Measurements from ENCODE around the gene MAMSTR.
A peak's percentile ranks its signal among the peaks of the same experiment; 100 is the strongest.
"Not testable (repeated sequence)": the region's sequence is repeated elsewhere in the genome, so short reads cannot be mapped to it uniquely, and the experiment has no call there.

The MAMSTR gene, protein sequence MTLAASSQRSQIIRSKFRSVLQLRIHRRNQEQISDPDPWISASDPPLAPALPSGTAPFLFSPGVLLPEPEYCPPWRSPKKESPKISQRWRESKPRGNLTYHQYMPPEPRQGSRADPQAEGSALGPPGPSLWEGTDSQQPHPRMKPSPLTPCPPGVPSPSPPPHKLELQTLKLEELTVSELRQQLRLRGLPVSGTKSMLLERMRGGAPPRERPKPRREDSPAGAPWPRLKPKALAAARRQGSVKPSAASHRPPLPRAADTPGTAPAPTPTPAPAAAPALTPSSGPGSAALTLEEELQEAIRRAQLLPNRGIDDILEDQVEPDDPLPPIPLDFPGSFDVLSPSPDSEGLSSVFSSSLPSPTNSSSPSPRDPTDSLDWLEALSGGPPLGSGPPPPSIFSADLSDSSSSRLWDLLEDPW

DNA sequence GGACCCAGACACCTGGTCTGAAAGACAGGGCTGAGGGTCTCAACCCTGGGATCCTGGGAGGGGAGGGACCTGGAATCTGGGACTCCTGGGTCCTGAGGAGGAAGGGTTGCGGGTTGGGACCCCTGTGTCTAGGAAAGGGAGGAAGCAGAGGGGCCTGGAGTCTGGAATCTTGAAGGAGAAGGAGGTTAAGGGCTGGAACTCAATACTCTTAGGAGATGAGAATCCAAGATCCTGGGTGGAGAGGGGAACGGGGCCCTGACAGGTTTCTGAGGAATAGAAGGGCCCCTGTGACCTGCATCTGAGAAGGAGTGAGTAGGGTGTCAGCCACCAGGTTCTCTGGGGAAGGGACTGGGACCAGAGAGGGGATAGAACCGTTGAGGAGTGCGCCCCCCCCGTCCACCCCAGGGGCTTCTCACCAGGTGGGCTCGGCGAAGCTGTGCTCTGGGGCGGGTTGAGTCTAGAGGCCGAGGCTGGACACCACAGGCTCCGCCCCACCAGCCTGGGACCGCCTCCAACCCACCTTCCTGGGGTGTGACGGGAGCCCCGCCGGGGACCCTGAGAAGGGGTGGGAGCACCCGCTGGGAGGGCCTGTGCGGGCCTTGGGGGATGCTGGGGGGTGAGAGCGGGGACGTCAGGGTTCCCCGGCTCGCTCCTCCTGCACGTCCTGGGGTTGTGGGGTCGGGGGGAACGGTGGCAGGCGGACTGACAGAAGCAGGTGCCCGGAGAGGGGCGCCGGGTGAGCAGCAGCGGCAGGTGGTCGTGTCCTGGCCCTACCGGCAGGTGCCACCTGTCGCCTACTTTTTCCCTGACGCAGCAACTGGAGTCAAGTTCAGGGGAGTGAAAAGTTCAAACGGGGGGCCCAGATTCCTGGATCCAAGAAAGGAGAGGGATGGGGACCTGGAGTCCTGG, at the start of gene MAMSTR:
Gene MAMSTR (minus strand): TSS at position 463 of the 909 bp plus-strand sequence. CDS start 694 bp downstream, outside the sequence.
- no peak for DNase-seq

DNA sequence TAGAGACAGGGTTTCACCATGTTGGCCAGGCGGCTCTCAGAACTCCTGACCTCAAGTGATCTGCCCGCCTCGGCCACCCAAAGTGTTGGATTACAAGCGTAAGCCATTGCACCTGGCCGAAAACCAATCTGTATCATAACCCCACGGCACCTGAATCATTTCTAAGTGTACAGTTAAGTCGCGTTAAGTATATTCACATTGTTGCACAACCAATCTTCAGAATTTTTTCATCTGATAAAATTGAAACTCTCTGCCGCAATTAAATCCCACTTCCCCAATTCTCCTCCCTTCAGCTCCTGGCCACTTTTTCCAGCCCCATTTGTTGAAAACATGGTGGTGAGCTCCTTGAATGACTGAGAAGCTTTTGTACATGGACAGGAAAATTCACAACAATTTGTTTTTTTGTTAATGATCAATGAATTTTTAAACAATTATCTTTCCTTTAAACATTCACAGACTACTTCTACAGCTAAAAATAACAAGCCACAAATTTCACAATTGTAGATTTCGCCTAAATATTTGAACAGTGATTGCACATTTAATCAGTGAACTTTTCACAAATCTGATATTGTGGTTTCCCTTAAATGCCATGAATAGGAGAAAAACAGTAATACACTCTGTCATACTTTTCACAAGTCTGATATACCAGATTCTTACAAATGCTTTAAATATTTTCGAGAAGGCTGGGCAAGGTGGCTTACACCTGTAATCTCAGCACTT, 49.6 kb upstream of the MAMSTR start:
- DNase-seq = no peak

DNA sequence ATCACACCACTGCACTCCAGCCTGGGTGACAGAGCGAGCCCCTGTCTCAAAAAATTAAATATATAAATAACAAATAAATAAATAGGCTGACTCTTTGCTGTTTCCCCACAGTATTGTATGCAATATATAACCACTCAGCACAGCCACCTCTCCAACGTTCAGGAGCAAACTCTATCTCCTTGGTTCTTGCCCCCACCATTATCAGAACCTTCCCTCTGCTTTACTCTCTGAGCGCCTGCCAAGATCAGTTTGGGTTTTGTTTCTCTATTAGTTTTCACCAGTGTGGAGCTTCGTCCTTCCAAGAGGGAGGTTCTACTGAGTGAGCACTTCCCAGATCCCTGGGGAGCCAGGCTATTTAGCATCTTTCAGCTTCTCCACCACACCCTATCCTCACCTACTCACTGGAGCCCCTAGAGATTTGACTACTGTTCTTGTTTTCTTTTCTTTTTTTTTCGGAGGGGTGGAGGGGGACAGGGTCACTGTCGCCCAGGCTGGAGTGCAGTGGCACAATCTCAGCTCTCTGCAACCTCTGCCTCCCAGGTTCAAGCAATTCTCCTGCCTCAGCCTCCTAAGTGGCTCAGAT, 48.7 kb upstream of the MAMSTR start:
- DNase-seq = not testable (repeated sequence)

DNA sequence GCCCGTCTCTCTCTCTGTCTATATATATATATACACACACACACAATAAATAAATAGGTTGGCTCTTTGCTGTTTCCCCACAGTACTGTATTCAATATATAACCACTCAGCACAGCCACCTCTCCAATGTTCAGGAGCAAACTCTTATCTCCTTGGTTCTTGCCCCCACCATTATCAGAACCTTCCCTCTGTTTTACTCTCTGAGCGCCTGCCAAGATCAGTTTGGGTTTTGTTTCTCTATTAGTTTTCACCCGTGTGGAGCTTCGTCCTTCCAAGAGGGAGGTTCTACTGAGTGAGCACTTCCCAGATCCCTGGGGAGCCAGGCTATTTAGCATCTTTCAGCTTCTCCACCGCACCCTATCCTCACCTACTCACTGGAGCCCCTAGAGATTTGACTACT, 46.3 kb upstream of the MAMSTR start:
- not testable (repeated sequence) for DNase-seq

DNA sequence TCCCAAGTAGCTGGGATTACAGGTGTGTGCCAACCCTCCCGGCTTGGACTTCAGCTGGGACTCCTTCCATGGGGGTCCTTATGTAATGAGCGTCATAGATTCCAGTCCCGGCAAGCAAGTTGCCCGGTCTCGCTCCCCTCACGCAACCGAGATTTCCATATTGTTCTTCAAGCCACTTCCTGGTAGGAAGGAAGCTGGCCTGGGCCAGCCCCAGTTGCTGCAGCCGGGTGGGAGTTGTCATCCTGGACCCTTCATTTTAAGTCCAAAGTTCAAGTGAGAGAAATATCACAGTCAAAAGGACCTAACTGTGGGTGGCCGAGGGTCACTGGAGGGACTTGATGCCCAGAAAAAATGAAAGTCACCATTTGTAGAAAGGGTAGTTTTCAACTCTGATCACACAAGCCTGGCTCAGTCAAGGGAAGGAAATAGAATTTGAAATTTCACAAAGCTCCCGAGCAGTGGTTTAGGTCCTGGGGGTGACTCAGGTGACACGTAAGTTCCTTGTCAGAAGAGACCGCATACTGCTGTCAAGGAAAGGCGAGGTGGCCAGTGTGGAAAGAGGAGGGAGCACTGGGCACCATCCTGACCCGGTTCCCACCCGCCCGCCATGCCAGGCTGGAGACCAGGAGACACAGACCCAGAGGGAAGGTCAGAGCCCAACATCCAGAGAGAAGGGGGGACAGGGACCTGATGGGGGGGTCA, 41.1 kb upstream of the MAMSTR start:
- DNase-seq = no peak

DNA sequence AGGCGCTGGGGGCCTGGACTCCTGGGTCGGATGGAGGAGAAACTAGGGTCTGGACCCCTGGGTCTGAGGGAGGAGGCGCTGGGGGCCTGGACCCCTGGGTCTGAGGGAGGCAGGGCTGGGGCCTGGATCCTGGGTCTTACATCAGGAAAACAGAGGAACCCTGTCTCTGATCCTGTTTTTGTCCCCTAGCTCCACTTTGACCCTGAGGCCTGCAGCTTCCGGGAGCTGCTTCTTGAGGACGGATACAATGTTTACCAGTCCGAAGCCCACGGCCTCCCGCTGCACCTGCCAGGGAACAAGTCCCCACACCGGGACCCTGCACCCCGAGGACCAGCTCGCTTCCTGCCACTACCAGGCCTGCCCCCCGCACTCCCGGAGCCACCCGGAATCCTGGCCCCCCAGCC, 38.2 kb upstream of the MAMSTR start:
- no peak for DNase-seq

DNA sequence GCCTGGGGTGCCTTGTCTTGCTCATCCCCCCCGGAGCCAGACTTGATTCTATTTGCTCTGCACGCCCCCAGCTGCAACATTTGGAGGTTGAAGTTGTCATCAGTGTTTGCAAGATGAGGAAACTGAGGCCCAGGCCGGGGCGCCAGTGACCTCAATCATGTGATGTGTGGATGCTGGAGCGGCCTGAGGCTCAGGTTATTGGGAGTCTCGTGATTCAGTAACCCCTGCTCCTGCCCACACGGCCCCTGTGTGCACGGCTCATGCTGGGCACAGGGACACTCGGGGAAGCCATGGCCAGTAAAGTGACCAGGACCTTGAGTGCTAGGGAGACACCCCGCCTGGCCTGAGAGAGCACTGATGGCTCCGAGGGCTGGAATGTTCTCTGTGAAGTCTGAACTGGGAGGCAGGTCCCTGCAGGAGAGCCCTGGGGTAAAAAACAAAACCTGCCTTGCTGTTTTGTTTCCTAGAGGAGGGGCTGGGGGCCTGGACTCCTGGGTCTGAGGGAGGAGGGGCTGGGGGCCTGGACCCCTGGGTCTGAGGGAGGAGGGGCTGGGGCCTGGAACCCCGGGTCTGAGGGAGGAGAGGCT, 37.7 kb upstream of the MAMSTR start:
- DNase-seq = no peak

DNA sequence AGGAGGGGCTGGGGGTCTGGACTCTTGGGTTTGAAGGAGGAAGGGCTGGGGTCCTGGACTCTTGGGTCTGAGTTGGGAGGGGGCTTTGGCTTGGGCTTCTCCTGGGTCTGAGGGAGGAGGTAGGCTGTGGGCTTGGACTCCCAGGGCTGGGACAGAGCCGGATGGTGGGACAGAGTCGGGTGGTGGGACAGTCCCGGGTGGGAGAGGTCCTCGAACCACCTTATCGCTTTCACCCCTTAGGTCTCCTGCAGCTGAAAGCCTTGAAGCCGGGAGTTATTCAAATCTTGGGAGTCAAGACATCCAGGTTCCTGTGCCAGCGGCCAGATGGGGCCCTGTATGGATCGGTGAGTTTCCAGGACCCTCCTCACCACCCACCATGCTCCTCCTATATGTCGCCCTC, 37.2 kb upstream of the MAMSTR start:
- DNase-seq = no peak

DNA sequence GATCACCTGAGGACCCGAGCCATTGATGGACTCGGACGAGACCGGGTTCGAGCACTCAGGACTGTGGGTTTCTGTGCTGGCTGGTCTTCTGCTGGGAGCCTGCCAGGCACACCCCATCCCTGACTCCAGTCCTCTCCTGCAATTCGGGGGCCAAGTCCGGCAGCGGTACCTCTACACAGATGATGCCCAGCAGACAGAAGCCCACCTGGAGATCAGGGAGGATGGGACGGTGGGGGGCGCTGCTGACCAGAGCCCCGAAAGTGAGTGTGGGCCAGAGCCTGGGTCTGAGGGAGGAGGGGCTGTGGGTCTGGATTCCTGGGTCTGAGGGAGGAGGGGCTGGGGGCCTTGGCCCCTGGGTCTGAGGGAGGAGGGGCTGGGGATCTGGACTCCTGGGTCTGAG, 36.7 kb upstream of the MAMSTR start:
- DNase-seq = no peak

DNA sequence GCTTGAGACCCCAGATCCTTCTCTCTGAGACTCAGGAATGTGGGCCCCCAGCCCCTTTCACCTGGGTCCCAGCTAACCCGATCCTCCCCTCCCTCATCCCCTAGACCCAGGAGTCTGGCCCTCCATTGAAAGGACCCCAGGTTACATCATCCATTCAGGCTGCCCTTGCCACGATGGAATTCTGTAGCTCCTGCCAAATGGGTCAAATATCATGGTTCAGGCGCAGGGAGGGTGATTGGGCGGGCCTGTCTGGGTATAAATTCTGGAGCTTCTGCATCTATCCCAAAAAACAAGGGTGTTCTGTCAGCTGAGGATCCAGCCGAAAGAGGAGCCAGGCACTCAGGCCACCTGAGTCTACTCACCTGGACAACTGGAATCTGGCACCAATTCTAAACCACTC, 36.3 kb upstream of the MAMSTR start:
- DNase-seq = no peak

DNA sequence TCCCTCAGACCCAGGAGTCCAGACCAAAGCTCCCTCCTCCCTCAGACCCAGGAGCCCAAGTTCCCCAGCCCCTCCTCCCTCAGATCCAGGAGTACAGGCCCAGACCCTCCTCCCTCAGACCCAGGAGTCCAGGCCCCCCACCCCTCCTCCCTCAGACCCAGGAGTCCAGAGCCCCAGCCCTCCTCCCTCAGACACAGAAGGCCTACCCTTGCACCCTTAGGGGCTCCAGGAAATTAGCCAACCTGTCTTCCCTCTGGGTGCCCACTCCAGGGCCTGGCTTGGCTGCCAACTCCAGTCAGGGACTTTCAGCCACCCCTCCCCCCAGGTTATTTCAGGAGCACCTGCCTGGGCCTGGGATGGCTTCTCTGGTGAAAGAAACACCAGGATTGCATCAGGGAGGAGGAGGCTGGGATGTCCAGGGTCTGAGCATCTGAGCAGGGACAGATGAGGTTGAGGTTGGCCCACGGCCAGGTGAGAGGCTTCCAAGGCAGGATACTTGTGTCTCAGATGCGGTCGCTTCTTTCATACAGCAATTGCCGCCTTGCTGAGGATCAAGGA, 35.6 kb upstream of the MAMSTR start, which contains the start of gene FGF21:
Gene FGF21 (plus strand): TSS at position 441 of the 558 bp plus-strand sequence. CDS start 713 bp downstream, outside the sequence.
- DNase-seq = peak; percentile 53

DNA sequence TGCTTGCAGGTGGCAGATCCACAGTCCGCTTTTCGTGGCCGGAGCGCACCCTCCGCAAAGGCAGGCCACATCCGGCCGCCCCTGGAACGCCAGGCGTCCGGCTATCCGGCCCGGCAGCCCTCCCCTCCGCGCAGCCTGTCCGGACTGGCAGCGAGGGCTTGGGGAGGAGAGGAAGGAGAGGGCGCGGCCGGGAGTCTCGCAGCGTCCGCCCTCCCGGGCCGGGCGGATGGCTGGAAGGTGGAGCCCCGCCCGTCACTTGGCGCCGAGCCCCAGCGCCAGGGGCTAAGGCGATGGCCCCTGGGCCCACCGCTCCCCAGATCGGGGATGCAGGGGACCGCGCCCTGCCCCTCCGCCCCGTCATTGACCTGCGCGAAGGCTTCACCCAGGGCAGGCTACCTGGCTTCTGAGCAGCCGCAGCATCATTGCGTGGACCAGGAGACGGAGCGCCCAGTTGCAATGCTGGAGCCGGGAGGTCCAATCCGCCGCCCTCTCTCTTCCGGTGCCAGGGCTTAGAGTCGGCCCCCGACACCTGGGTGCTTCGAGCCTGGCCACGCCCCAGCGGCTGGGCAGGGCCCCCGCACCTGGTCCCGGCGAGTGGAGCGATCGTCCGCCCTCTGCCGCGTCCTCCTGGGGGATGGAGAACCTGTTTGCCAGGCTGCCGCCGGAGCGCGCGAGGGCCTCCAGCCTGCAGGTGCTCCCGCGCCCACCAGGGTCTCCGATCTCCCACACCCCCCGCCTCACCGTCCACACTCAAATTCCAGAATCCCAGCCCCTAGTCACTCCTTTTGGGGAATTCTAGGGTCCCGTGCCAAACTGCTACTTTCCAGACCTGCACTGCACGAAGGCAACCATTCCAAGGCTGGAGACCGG, 33.2 kb upstream of the MAMSTR start, which contains the start of gene FUT1:
Gene FUT1 (minus strand): TSS at position 146 of the 870 bp plus-strand sequence. CDS start 1,360 bp downstream, outside the sequence.
- DNase-seq = no peak

DNA sequence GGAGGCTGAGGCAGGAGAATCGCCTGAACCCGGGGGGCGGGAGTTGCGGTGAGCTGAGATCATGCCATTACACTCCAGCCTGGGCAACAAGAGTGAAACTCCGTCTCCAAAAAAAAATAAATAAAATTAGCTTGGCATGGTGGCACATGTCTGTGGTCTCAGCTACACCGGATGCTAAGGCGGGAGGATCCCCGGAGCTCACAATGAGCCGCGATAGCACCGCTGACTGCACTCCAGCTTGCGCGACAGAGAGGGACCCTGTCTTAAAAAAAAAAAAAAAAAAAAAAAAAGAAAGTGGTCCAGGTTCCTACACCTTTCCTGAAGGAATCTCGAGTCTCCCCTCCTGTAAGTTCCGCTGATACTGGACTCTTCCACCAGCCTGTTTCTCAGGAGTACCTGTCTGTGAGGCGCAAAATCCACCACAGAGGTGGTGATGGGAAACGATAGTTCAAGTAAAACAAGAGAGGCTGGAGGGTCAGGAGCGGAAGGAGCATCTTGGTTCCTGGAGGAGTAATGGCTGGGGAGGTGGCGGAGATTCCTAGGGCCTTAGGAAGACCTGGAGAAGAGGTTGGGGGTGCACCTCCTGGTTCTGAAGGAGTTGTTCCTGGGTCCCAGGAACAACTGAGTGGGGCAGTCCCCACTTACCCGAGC, 32.4 kb upstream of the MAMSTR start:
- no peak for DNase-seq

DNA sequence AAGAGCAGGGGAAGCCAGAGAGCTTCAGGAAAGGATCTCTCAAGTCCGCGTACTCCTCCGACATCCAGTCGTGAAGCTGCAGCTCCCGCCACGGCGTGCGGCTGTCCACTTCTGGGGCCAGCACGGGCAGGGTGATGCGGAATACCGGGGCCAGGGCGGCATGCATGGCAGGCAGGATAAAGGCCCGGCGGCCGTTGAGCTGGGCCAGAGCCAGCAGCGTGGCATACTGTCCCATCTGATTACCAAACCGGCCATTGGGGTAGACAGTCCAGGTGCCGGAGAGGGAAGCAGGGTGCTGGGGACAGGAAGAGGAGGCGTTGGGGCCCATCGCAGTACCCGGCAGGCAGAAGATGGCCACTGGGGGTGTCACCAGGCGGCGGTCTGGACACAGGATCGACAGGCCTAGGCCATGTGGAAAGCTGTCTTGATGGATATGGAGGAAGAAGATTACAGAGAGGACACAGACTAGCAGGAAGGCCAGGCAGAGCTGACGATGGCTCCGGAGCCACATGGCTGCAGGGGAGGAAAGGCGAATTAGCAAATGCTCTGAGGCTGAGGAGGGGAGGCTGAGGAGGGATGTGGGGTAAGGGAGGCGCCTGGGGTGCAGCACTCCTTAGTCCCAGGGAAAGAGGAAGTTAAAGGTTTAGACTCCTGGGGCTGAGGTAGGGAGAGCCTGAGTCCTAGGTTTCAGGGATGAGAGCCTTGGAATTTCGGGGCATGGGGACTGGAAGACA, 31.4 kb upstream of the MAMSTR start:
- no peak for DNase-seq

DNA sequence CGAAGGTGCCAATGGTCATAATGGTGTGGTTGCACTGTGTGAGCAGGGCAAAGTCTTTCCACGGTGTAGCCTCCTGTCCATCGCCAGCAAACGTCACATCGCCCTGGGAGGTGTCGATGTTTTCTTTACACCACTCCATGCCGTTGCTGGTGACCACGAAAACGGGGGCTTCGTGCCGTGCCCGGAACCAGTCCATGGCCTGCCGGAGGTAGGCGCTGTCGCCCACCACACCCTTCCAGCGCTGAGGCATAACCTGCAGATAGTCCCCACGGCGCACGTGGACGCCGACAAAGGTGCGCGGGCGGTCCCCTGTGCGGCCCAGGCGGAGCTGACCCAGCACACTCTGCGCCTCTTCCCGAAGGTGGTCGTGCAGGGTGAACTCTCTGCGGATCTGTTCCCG, 30.8 kb upstream of the MAMSTR start:
- DNase-seq = no peak

DNA sequence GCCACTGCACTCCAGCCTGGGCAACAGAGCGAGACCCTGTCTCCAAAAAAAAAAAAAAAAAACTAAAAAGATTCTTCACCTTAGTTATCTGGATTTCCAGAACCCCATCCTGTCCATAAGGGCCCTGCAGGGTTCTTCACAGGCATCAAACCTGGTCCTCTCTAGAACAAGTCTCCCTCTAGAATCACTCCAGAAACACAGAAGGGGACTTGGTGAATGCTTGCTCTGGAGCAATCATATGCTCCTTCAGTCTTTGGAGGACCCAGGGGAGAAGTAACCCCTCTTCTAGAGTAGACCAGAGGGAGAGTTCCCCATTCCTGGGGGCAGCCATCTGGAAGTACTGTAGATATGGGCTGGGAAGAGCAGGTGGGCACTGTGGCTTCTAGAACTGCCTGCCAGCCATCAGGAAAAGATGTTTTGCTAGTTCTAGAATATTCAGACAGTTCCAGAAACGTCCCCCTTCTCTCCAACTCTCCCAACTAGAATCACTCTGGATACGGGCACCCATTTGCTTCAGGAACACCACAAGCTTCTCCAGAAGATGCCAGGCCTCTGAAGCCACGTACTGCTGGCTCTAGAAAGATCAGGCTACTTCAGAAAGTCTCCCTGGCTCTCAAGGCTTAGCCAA, 30.2 kb upstream of the MAMSTR start:
- no peak for DNase-seq

DNA sequence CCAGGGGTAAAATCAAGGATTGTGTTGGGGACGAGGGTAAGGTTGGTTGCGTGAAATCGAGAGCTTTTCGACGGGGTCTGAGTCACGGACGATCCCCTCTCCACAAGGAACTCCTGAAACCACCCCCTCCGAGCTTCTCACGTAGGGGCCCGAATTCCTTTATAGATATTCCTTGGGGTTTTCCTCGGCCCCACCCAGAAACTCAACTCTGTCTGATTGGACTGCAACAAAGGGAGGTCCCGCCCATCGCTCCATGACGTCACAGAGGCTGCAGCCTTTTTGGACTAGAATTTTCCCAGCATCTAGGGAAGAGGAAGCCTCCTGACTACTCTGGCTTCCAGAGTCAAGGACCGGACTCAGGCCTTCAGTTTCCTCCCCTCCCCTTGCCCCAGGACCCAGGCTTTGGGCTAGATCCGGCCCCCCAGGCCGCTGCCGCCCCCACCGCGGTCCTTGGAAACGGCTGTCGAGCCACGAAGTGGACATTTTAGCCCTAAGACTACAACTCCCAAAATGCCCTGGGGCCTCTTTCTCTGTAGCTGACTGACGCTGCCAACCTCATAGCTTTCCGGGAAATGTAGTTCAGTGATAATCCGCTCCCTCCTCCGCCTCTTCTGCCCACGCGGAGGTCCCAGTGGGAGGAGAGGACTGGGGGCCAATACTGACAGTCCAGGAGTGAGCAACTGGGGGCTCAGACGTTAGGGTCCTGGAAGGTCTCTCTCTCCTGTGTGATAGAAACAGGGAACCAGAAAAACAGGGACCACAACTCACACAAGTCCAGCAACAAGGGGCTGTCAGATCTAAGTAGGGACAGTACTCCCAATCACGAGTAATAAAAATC, 27.4 kb upstream of the MAMSTR start, which contains the start of gene IZUMO1:
Gene IZUMO1 (minus strand): TSS at position 172 of the 838 bp plus-strand sequence. CDS start 1,050 bp downstream, outside the sequence.
- peak; percentile 91 for DNase-seq

All from fibroblast of upper back skin (primary cell).